HG03045 (cell line): ENCODE results near the gene DDX42.
"Not testable (repeated sequence)": the region's sequence is repeated elsewhere in the genome, so short reads cannot be mapped to it uniquely, and the experiment has no call there.

Experiments used
- ATAC-seq: cut with Tn5 transposase; IDR thresholded peaks from one replicate; pipeline ENCODE4 v1.9.1; 2021; ENCODE audit warnings: mild to moderate bottlenecking, moderate library complexity; ENCODE audit not compliant: unreplicated experiment

Gene DDX42

DNA sequence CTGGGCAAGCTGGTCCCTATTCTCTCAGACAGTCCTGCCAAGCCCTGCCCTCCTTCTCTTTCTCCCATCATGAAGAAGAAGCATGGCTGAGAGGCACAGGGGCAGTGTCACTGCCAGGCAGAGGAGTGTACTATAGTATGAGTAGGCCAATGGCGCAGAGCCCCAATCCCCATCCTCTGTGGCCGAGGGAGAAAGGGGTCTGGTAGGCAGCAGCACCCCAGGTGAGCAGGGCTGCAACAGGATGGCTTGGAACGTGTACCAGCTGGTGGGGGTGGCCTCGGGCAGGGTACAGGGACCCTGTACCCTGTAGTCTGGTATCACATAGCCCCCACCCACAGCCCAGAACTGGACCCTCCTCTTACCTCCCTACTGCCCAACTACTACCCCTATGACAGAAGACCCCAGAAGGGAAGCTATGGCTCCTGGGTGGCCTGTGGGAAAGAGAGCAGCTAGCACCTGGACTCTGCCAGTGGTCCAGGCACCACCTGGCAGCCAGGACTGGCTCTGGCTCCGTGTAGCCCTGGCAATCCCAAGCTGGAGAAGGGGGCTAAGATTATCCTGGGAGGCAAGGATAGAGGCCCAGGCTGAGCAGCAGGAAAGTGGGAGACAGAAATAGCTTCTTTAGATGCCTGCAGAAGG, 64.1 kb downstream of the DDX42 start:
- no peak for ATAC-seq

DNA sequence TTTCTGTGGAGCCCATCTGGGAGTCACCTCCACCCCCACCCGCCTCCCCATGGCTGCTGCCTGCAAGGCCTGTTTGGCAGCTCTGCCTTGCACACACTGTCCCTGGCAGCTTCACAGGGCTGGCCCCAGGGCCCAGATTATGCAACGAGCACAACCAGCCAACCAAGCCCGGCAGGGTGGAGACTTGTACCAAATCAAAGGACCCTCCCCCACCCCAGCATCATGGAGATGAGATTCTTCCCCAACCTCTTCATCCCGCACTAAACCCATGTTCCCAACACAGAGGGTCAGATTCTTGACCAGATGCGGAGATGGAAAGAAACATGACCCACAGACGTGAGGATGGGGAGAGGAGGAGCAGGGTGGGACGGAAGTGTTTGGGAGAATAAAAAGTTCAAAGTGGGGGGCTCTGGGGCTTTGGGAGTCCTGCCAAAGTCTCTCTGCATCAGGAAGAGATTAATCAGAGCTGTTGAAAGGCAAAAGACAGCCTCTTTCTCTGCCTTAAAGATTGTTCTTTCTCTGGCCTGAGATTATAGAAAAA, 64.7 kb downstream of the DDX42 start:
- ATAC-seq = no peak

DNA sequence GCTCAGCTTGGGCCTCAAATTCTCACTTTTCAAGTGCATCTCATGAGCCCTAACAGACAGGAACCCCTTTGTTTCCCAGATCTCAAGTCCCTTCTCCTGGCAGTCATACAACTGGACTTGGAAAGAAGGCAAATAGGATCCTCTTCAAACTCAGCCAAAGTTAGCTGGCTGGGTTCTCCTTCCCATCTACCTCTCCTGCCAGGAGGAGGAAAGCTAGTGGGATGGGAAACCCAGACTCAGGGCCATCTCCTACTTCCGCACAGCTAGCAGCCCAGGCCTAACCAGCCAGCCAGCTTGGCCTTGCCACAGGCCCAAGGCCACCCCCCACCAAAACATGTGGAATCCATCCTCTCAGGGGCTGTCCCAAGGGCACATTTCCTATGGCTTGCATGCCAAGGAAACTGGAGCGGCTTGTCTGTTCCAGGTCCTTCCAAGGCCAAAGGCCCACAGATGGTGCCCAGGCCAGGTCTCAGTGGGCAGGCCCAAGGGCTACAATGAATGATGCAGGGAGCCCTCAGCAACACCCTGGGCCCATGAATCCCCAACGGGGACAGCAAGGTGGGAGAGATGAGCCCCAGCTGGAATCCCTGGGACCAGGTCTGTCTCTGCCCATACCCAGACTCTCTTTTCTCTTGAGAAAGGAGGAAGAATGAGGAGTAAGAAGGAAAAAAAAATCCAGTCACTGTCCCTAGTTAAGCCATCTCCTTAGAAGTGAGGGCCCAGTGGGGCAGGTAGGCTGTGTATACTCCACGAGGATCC, 66.8 kb downstream of the DDX42 start:
- ATAC-seq = no peak

DNA sequence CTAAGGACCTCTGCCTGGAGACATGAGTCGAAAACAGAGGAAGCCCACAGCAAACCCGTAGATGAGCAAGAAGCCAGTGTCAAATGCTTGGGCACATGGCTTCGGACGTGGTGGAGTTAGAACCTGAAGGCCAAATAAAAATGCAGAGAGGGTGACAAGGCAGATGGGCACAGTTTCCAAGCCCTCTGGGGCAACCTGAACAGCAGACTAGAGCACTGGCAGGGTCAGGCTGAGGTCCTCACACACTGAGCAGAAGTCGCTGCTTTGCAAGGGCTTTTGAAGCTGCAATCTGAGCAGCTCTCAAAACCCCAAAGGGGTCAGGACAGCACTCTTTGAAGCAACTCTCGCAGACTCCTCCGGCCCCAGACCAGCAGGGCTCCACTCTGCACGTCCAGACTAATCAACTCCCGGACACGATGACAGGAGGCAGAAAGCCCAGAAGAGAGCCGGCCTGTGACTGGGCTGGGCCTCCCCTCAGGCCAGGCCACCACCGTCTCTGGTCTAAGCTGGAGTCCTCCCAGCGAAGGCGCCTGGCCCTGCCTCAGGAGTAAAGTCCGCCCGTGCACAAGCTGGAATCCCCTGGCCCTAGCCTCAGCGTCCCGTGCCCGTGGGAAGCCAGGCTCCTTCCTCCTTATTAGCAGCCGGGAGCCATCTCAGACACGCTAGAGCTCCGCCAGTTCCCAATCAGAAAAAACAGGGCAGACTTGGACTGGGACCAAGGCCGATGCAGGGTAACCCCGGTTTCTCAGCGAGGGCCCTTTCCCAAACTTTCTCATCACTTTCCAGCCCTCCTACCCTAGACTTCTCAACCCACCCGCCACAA, 67.6 kb downstream of the DDX42 start:
- ATAC-seq = no peak

DNA sequence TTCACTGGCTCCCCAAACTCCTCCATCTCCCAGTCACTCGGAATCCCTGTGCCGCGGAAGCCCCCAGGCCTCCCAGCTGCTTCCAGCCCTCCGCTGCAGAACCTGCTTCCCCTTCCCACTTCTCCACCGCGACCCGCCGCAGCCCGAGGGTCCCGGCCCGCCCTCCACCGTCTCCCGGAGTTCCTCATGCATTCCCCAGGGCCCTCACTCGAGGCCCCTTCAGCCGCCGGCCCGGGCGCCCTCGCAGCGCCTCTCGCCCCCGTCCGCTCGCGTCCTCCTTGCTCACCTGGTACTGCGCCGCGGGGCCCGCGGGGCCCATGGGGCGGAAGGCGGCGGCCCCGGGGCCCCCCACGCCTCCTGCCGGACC, 68.2 kb downstream of the DDX42 start:
- ATAC-seq = peak; percentile 32

DNA sequence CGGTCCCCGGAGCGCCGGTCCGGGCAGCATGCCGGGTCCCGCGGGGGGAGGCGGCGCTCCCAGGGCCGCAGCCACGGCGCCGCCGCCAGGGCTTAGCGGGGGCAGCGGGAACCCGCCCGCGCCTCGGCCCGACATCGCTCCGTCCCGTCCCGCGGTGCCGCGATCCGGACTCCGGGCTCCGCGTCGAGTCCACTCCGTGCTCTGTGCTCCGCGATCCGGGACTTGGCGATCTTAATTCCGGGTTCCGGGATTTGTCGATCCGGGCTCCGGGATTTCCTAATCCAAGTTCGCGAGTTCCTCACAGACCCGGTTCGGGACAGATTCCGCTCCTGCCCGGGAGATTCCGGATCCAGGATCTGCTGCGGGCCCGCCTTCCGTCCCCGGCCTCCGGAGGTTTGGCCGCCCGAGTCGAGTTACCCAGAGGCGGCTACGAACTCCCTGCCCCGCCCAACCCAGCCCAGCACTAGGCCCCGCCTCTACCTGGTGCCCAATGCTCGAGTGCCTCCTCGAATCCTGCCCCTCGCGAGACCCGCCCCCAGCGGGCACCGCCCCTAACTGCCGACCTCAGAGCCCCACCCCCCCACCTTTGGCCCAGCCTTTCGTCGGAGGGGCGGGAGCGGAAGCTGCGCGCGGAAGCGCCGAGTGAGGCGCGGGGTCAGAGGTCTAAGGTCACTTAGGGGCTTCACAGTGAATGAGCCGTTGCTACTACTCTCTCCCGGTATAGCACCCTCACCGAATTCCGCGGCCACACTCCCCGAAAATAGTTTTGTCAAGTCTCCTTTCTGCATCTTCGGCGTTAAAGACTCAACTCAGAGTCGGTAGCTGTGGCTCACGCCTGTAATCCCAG, 68.8 kb downstream of the DDX42 start, which contains the start of gene SMARCD2:
TSS of gene SMARCD2 (minus strand) at position 146 of the 847 bp plus-strand sequence. CDS start at position 135, 11 bp downstream.
- peak; percentile 81 for ATAC-seq

DNA sequence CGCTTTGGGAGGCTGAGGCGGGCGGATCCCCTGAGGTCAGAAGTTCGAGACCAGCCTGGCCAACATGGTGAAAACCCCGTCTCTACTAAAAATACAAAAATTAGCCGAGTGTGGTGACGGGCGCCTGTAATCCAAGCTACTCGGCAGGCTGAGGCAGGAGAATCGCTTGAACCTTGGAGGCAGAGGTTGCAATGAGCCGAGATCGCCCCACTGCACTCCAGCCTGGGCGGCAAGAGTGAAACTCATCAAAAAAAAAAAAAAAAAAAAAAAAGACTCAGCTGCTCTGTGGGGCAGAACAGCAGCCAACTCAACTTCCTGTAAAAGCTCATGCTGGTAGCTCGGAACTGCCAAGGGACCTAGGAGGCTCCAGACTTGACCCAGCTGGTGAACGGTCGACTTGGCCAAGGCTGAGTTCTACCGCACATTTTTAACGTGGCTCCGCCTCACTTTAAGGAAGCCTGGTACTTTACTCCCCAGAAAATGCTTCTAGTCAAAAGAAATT, 69.5 kb downstream of the DDX42 start:
- ATAC-seq = not testable (repeated sequence)

DNA sequence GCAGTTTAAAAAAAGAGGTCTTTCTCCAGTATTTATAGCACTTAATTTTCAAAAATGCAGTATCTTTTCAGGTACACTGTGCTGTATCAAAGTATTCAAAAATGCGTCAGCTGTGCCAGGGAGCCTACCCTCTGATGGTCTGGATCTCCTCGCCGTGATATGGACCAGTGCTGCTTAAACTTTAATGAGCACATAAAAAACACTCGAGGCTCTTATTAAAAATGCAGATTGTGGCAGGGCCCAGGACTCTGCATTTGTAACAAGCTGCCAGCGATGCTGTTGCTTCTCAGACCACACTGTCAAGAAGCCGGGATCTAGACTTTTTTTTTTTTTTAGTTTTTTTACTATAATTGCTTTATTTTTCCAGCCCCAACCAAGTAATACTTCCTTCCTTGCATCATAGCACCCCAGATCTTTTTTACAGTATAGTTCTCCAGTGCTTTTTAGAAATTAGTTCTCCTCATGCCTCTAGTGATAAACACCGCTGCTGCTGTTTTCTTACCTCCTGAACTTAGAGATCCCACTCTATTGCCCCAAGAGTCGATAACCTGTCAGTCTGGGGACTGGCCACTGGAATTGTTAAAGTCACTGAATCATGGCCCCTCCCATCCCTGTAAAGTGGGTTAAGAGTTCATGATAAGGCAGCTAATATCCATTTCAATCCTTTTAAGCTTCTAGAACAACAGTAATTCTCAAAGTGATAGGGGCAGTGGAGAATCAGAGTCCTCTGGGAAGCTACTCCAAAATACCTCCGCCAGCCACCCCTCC, 70.1 kb downstream of the DDX42 start:
- ATAC-seq = no peak

DNA sequence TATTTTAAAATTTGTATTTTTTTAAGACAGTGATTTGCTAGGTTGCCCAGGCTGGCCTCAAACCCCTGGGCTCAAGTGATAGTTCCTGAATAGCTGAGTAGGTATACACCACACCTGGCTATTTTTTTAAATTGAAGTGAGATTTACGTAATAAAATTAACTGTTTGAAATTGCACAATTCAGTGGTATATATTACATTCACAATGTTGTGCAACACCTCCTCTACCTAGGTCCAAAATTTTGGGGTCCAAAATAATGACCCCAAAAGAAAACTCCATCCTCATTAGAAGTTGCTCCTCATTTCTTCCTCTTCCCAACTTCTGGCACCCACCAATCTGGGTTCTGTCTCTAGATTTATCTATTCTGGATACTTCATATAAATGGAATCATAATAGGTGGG, 71.5 kb downstream of the DDX42 start:
- no peak for ATAC-seq

DNA sequence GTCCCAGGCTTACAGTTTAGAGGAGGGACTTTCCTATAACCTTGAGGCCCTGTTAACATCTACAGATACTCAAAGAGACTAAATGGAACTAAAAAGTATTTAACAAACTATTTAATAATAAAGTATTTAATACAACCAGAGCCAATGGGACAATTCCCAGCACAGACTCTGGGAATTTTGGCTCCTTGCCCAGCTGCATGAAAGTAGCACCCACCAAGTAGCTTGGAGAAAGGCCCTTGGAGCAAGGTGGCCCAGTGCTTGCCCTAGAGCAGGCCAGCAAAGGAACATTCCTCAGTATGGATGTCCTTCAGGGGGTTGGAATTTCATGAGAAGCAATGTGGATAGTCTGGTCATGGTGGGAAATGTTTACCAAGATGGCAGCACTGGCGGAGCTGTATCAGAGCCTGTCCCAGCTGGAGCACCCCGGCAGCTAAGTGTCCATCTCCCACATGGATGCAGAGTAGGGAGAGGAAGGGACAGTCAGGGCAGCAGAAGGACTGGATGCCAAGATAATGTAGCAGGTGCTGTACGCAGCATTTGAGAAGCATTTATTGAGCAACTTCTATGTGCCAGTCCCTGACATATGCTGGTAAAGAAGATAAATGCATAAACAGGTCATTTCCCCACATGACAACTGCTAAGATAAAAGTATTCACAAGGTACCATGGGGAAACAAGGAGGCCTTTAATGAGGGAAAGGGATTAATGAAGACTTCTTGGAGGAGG, 73.7 kb downstream of the DDX42 start:
- ATAC-seq = no peak

DNA sequence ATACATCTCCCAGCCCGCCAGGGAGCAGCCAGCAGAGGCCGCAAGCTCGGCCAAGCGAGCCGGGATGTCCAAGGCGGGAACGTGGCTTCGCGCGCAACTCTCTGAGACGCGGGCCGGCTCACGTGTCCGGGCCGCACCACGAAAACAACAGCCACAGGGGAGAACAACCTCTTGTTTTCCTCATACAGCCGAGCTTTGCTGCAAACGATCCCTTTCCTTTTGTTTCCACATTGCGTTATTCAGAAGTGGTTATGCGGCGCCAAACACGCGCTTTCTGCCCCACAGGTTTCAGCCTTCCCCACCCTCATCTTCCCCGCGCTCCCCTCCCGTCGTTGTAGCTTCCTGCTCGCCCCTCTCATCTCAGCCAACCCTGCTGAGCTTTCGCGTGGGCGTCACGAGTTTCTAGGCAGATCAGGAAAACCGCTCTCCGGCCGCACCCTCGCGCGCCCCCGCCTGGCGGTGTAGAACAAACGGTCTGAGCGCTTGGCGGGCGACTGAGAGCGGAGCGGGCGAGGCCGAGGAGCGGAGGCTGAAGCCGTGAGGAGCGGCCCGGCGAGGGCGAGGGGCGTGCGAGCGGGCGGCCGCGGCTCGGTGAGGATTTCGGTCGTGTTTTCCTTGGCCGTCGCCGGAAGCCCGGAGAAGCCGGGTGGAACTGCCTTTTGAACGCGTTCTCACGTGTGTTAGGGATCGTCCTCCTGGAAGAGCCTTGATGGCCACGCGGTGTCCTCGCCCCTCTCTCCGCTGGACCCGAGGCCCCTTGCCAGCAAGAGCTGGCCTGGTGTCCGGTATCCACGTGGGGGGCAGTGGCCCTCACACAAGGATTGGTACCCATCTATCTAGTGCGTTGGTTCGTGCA, 75.1 kb downstream of the DDX42 start:
- peak; percentile 60 for ATAC-seq

DNA sequence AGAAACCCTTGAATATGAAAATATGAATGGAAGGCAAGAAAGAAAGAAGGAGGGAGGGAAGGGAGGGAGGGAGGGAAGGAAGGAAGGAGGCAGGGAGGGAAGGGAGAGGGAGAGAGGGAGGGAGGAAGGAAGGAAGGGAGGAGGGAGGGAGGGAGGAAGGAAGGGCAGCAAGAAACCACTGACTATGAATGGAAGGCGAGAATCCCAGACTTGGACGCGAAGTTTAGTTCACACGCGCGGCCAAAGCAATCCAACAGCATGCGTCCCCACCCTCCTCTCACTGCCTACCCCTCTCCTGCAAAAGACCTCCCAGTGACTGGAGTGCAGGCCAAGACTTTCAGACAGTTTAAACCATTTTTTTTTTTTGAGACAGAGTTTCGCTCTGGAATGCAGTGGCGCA, 76.4 kb downstream of the DDX42 start:
- no peak for ATAC-seq

DNA sequence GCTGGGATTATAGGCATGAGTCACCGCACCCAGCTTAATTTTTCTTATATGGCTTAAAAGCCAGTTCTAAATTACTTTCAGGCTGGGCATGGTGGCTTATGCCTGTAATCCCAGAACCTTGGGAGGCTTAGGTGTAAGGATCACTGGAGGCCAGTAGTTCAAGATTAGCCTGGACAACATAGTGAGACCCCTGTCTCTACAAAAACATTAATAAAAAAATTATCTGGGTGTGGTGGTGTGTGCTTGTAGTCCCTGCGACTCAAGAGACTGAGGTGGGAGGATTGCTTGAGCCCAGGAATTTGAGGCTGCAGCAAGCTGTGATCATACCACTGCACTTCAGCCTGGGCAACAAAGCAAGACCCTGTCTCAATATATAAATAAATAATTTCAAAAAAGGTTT, 79.3 kb downstream of the DDX42 start:
- no peak for ATAC-seq

DNA sequence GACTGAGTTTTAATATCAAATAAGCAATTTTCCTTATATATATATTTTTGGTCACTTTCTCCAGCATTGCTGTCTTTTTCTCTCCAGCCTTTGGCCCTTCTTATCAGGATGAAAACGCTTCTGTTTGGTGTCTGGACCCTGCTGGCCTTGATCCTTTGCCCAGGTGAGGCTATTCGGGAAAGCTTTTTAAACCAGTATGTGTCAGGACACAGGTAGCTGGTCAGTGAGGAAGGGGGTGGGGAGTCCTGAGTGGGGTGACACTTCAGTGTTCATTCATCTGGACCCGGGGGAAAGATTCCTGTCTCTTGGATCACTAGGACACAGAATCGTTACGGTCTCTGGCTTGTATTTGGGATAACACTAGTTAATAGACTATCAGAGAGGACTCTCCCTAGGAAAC, 80.7 kb downstream of the DDX42 start:
- no peak for ATAC-seq

DNA sequence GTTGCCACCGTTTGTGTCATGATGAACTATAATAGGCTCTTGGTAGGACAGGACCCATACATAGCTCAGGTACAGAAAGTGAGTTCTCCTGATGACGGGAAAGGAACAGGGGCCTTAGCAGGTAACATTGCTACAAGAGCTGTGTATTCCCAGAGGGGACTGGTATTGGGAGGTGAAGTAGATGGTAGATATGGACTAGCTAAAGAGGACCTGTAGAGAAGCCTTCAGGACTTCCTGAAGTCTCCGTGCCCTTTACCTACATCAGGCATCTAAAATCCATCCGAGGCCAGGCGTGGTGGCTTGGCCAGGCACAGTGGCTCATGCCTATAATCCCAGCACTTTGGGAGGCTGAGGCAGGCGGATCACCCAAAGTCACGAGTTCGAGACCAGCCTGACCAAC, 81.2 kb downstream of the DDX42 start:
- ATAC-seq = no peak

DNA sequence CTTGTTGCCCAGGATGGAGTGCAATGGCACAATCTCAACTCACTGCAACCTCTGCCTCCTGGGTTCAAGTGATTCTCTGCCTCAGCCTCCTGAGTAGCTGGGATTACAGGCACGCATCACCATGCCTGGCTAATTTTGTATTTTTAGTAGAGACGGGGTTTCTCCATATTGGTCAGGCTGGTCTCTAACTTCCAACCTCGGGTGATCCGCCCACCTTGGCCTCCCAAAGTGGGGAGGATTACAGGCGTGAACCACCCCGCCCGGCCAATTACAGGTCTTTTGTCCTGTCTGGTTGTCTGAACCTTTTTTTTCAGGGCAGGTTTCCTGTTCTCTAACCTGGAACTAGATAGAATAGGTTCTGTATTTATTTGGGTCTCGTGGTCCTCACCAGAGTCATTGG, 82.5 kb downstream of the DDX42 start:
- not testable (repeated sequence) for ATAC-seq

DNA sequence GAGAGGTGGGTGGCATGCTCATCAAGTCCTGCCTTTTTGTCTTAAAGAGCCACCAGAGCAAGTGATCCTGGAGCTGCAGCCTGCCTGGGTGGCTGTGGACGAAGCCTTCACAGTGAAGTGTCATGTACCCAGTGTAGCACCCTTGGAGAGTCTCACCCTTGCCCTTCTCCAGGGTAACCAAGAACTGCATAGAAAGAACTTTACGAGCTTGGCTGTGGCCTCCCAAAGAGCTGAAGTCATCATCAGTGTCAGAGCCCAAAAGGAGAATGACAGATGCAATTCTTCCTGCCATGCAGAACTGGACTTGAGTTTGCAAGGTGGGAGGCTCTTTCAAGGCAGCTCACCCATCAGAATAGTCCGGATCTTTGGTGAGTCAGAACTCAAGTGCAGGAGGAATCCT, 85.3 kb downstream of the DDX42 start:
- ATAC-seq = no peak

DNA sequence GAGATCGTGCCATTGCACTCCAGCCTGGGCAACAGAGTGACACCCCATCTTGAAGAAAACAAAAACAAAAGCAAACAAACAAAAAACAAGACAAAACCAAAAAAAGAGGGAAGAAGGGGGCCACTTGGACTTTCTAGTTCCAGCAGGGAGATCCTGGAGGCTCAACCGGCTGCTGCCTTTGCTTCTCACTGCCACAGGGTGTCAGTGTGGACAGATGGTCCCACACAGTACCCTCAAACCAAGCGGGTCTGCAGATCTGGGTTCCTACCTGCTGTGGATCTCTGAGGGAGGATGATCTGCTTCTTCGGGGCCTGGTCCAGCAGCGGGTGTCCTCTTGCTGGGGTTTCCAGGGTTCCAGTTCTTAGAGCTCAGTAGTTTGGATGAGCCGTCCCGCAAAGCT, 92.7 kb downstream of the DDX42 start:
- not testable (repeated sequence) for ATAC-seq
